Fibroblast of lung (primary cell): Measurements from ENCODE around the gene TIMMDC1. TPM values are rescaled to one million over a fixed set of nuclear protein-coding genes. Genes with fewer than 3 reads are reported as not detected.

Source experiments
- DNase-seq, 2 donors: peaks; one replicate each; pipeline versions ENCODE4 v3.0.0 to v3.0.0-alpha.2; 2010; ENCODE audit warnings: low read depth in 2 of 2
- H2AFZ ChIP-seq: 2 replicates; pipeline ENCODE4 v1.5.1; 2012; ENCODE audit warnings: low read length, control low read depth, inconsistent platforms
- H3K27ac ChIP-seq: 2 replicates; pipeline ENCODE4 v1.5.1; 2011; ENCODE audit warnings: low read length, control low read depth; ENCODE audit not compliant: insufficient read depth
- H3K27me3 ChIP-seq: 2 replicates; pipeline ENCODE4 v1.5.1; 2011; ENCODE audit warnings: mild to moderate bottlenecking, low read length; ENCODE audit not compliant: control insufficient read depth, insufficient read depth
- H3K36me3 ChIP-seq: 2 replicates; pipeline ENCODE4 v1.5.1; 2011; ENCODE audit warnings: low read length; ENCODE audit not compliant: control insufficient read depth, insufficient read depth
- H3K4me1 ChIP-seq: 2 replicates; pipeline ENCODE4 v1.5.1; 2011; ENCODE audit warnings: low read length; ENCODE audit not compliant: control insufficient read depth, insufficient read depth; ENCODE audit errors: extremely low read depth
- H3K4me2 ChIP-seq: 2 replicates; pipeline ENCODE4 v1.5.1; 2011; ENCODE audit warnings: low read length, control low read depth; ENCODE audit not compliant: insufficient read depth; ENCODE audit errors: extremely low read depth
- H3K4me3 ChIP-seq, 4 experiments: fragments of 200-600 bp in 1 of 4; sonication (generic) in 1 of 4; replicated peaks in 1 of 4; 2 replicates each; pipeline ENCODE4 v1.5.1; 2011 to 2016; ENCODE audit warnings: low read length in 4 of 4, low read depth in 3 of 4, mild to moderate bottlenecking in 3 of 4, control low read depth in 2 of 4, inconsistent platforms in 1 of 4, mixed read lengths in 1 of 4; ENCODE audit not compliant: insufficient read depth in 1 of 4; ENCODE audit errors: control extremely low read depth in 1 of 4
- H3K79me2 ChIP-seq: 2 replicates; pipeline ENCODE4 v1.5.1; 2012; ENCODE audit warnings: mild to moderate bottlenecking, low read length, inconsistent platforms; ENCODE audit not compliant: control insufficient read depth, insufficient read depth
- H3K9ac ChIP-seq: 2 replicates; pipeline ENCODE4 v1.5.1; 2011; ENCODE audit warnings: mild to moderate bottlenecking, low read length, control low read depth; ENCODE audit not compliant: insufficient read depth
- H3K9me3 ChIP-seq: 2 replicates; pipeline ENCODE4 v1.5.1; 2012; ENCODE audit warnings: low read depth, low read length; ENCODE audit not compliant: control insufficient read depth, insufficient read depth
- H4K20me1 ChIP-seq: 2 replicates; pipeline ENCODE4 v1.5.1; 2011; ENCODE audit warnings: low read length; ENCODE audit not compliant: control insufficient read depth, insufficient read depth; ENCODE audit errors: extremely low read depth
- EZH2 ChIP-seq: IDR thresholded peaks from 2 replicates; pipeline ENCODE4 v1.5.1; 2012; ENCODE audit warnings: low read length, control low read depth, mild to moderate bottlenecking; ENCODE audit errors: missing control alignments
- polyA plus RNA-seq, 2 donors: library from polyadenylated mRNA; depleted of rRNA in 1 of 2; stranded (reverse) in 1 of 2; unstranded in 1 of 2; fragments of >200 nt; gene quantifications; 2 replicates each; pipeline ENCODE4 v1.2.1, GENCODE V29; 2011 to 2012; ENCODE audit warnings: missing spikeins in 1 of 2
- total RNA-seq: library from RNA; depleted of rRNA; stranded (reverse); fragments of >200 nt; gene quantifications from 2 replicates; pipeline ENCODE4 v1.2.1, GENCODE V29; 2014
- TF ChIP-seq, protein P1 (sequence below), 2 donors: IDR thresholded peaks in 1 of 2; conservative IDR thresholded peaks in 1 of 2; 1 replicate in 1 of 2; 2 replicates in 1 of 2; pipeline ENCODE4 v1.5.1; 2011 to 2012; ENCODE audit warnings: low read length in 2 of 2, control low read depth in 1 of 2, inconsistent platforms in 1 of 2, low read depth in 1 of 2, mild to moderate bottlenecking in 1 of 2

TIMMDC1 gene
- total and polyA plus RNA-seq, 2 donors (not counting 1 experiment from before 2014, with no cell fraction given), result 59.5 to 60.1 TPM

DNA sequence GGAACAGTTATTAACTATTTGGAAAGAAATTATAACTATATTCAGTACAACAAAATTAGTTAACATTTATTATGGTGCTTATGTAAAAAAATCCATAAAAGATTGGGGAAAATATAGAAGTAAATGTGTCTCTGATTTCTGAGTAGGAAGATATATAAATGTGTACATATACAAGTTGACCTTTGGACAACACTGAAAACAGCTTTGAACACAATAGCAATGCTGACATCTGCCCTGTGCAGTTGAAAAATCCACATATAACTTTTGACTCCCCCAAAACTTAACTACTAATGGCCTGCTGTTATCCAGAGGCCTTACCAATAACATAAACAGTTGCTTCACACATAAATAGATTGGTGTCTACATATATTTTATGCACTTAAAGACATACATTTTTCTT lies 12.3 kb downstream of the TIMMDC1 start:
- Histone ChIP-seq H3K4me3 (no peak overlapping the region), H3K36me3 (peaks cover 3% of the 10 kb centered on the region), H3K4me1 (no peaks in the 10 kb centered on the region), H3K79me2 (no peaks in the 10 kb centered on the region), H2AFZ (no peak overlapping the region), H3K4me2 (no peak overlapping the region), H3K9me3 (no peaks in the 10 kb centered on the region), H3K27ac (no peak overlapping the region), H3K9ac (no peak overlapping the region), H3K27me3 (no peaks in the 10 kb centered on the region), H4K20me1 (no peaks in the 10 kb centered on the region)
- no peak for DNase-seq
- no peak for TF ChIP-seq EZH2
- TF ChIP-seq, protein P1, sequence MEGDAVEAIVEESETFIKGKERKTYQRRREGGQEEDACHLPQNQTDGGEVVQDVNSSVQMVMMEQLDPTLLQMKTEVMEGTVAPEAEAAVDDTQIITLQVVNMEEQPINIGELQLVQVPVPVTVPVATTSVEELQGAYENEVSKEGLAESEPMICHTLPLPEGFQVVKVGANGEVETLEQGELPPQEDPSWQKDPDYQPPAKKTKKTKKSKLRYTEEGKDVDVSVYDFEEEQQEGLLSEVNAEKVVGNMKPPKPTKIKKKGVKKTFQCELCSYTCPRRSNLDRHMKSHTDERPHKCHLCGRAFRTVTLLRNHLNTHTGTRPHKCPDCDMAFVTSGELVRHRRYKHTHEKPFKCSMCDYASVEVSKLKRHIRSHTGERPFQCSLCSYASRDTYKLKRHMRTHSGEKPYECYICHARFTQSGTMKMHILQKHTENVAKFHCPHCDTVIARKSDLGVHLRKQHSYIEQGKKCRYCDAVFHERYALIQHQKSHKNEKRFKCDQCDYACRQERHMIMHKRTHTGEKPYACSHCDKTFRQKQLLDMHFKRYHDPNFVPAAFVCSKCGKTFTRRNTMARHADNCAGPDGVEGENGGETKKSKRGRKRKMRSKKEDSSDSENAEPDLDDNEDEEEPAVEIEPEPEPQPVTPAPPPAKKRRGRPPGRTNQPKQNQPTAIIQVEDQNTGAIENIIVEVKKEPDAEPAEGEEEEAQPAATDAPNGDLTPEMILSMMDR (conservative IDR thresholded peaks at IDR 0.05 in 1 of 2, IDR thresholded peaks at IDR 0.05 in 1 of 2; ENCODE audit: low read depth in 1 of 2, low read length in 2 of 2), result no peak

DNA sequence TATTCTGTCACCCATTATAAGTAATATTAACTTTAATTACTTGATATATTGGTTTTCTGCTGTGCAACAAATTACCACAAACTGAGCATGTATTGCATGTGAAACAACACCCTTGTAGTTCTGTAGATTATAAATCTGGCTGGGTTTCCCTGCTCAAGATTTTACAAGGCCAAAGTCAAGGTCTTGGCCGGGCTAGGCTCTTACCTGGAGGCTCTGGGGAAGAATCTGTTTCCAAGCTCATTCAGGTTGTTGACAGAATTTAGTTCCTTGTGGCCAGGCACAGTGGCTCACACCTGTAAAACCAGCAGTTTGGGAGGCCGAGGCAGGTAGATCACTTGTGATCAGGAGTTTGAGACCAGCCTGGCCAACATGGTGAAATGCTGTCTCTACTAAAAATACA lies 16.3 kb downstream of the TIMMDC1 start:
- no peaks in the 10 kb centered on the region for H3K4me1 ChIP-seq
- no peak for DNase-seq
- no peaks in the 10 kb centered on the region for H3K79me2 ChIP-seq
- H3K9ac ChIP-seq, result no peak overlapping the region
- H2AFZ ChIP-seq, result no peak overlapping the region
- TF ChIP-seq, protein P1 (conservative IDR thresholded peaks at IDR 0.05 in 1 of 2, IDR thresholded peaks at IDR 0.05 in 1 of 2; ENCODE audit: low read depth in 1 of 2, low read length in 2 of 2), result no peak
- no peak for TF ChIP-seq EZH2
- H3K9me3 ChIP-seq, result no peaks in the 10 kb centered on the region
- H3K27ac ChIP-seq, result no peak overlapping the region
- no peaks in the 10 kb centered on the region for H3K27me3 ChIP-seq
- H4K20me1 ChIP-seq, result no peaks in the 10 kb centered on the region
- no peak overlapping the region for H3K4me3 ChIP-seq
- peaks cover 8% of the 10 kb centered on the region for H3K36me3 ChIP-seq
- H3K4me2 ChIP-seq, result no peak overlapping the region

DNA sequence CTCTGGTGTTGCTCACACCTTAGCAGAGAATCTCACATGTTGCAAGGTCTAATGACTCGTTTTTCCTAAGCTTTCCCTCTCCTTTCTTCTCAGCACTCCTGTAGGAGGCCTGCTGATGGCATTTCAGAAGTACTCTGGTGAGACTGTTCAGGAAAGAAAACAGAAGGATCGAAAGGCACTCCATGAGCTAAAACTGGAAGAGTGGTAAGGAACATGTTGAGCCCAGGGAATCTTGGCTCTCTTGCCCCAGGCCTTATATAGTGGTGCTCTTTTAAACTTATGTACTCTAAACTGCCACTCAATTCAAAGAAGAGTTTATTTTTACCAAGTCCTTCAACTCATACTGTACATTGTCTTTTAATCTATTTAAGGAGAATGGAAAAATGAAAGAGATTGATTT lies 18.8 kb downstream of the TIMMDC1 start:
- no peaks in the 10 kb centered on the region for H3K79me2 ChIP-seq
- no peak overlapping the region for H2AFZ ChIP-seq
- no peaks in the 10 kb centered on the region for H3K27me3 ChIP-seq
- no peaks in the 10 kb centered on the region for H3K9me3 ChIP-seq
- no peaks in the 10 kb centered on the region for H3K4me1 ChIP-seq
- H3K4me3 ChIP-seq, result no peak overlapping the region
- H3K36me3 ChIP-seq, result peaks cover 8% of the 10 kb centered on the region
- no peak for DNase-seq
- H3K4me2 ChIP-seq, result no peak overlapping the region
- TF ChIP-seq, protein P1 (conservative IDR thresholded peaks at IDR 0.05 in 1 of 2, IDR thresholded peaks at IDR 0.05 in 1 of 2; ENCODE audit: low read depth in 1 of 2, low read length in 2 of 2), result no peak
- TF ChIP-seq EZH2, result no peak
- no peak overlapping the region for H3K27ac ChIP-seq
- no peak overlapping the region for H3K9ac ChIP-seq
- H4K20me1 ChIP-seq, result no peaks in the 10 kb centered on the region
